NCI-H2029 (cell line): ENCODE data around the gene TPK1.
"Not testable (repeated sequence)": the region's sequence is repeated elsewhere in the genome, so short reads cannot be mapped to it uniquely, and the experiment has no call there.

ENCODE experiments used
- DNase-seq: peaks from one replicate; lab custom pipeline; 2025; lab: John Stamatoyannopoulos, UW

The TPK1 gene

GRCh38 chr7:144629598-144629997, 206.3 kb downstream of the TPK1 start:
- no peak for DNase-seq

DNA sequence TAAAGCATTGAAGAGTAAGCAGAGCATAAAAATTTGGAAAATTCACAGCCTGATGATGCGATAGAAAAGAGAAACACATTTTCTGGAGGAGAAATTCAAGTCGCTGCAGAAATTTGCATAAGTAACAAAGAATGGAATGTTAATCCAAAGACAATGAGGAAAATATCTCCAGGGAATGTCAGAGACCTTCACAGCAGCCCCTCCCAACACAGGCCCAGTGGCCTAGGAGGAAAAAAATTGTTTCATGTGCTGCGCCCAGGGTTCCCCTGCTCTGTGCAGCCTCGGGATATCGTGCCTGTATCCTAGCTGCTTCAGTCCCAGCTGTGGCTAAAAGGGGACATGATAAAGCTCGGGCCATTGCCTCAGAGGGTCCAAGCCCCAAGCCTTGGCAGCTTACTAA, 206.8 kb downstream of the TPK1 start:
- no peak for DNase-seq

DNA sequence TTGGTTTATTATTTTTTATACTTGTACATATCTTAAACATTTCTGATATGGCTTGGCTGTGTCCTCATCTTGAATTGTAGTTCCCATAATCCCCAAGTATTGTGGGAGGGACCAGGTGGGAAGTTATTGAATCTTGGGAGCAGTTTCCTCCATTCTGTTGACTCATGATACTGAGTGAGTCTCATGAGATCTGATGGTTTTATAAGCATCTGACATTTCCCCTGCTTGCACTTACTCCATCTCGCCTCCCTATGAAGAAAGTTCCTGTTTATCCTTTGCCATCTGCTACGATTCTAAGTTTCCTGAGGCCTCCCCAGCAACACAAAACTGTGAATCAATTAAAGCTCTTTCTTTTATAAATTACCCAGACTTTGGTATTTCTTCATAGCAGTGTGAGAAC, 207.7 kb downstream of the TPK1 start:
- no peak for DNase-seq

DNA sequence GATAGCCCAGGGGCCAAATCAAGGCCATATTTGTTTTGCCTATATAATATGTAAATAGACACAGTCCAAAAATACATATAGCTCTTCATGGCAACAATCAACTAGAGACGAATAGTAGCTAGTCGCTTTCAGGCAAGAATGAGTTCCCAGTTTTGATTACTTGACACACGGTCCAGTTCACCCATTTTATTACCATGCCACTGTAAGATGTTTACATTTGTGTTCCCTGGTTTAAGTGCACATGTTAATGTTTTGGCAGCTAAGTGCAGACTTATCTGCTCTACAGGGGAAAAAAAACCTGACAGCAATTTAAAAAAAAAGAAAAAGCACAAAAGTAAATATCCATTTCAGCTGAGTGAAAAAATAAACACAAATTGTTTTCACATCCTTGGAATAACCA, 213.1 kb downstream of the TPK1 start:
- DNase-seq = no peak

- no peak for DNase-seq
Observed at GRCh38 chr7:144606261-144606660, 229.6 kb downstream of the TPK1 start.

- no peak for DNase-seq
Observed at GRCh38 chr7:144596953-144597352, 238.9 kb downstream of the TPK1 start.

GRCh38 chr7:144594580-144594979, 241.3 kb downstream of the TPK1 start:
- DNase-seq = no peak

GRCh38 chr7:144588559-144589051, 247.2 kb downstream of the TPK1 start:
- DNase-seq = no peak

- no peak for DNase-seq
Observed at GRCh38 chr7:144587701-144588100, 248.2 kb downstream of the TPK1 start.

GRCh38 chr7:144584726-144585125, 251.1 kb downstream of the TPK1 start:
- no peak for DNase-seq

DNA sequence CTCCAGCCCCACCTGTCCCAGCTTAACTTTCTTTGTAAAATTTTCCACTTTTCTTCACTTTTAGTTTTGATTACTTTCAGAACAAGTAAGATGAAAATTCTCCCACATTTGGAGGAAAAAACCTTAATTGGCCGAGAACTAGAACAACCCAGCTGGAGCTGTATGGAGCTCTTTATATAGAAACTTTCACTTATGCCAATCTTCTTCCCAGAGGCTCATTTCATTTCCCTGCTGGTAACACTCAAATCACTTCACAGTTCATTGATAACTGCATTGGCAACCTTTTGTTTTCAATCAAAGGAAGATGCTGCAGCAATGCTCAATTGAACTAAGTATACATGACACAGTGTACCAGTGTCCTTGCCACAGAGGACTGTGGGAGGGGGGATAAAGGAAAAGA, 256.2 kb downstream of the TPK1 start:
- no peak for DNase-seq

- DNase-seq = no peak
Observed at GRCh38 chr7:144575456-144575855, 260.4 kb downstream of the TPK1 start.

DNA sequence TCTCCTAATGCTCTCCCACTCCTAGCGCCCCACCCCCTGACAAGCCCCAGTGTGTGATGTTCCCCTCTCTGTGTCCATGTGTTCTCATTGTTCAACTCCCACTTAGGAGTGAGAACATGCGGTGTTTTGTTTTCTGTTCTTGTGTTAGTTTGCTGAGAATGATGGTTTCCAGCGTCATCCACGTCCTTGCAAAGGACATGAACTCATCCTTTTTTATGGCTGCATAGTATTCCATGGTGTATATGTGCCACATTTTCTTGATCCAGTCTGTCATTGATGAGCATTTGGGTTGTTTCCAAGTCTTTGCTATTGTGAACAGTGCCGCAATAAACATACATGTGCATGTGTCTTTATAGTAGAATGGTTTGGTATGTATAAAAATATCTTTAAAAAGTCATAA, 261.1 kb downstream of the TPK1 start:
- DNase-seq = not testable (repeated sequence)

- no peak for DNase-seq
Observed at GRCh38 chr7:144568233-144568632, 267.6 kb downstream of the TPK1 start.

GRCh38 chr7:144565586-144565985, 270.3 kb downstream of the TPK1 start:
- DNase-seq = no peak

- no peak for DNase-seq
Observed at GRCh38 chr7:144549861-144550260, 286.0 kb downstream of the TPK1 start.

- DNase-seq = no peak
Observed at GRCh38 chr7:144548556-144548955, 287.3 kb downstream of the TPK1 start.

GRCh38 chr7:144547888-144548287, 288.0 kb downstream of the TPK1 start:
- DNase-seq = no peak

GRCh38 chr7:144546782-144547181, 289.1 kb downstream of the TPK1 start:
- DNase-seq = no peak

DNA sequence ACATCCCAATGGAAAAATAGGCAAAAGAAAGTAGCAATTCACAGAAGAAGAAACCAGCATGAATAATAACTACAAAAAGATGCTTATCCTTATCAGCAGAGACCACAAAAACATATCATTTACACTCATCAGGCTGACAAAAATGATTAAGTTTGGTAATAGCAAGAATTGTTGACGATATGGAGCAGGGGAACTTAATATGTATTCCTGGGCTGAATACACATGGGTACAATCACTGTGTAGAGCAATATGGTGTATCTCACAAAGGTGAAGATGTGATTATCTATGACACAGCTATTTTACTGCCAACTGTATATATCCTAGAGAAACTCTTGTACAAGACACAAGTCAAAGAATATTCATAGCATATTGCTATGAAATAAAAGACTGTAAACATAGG, 290.5 kb downstream of the TPK1 start:
- no peak for DNase-seq

DNA sequence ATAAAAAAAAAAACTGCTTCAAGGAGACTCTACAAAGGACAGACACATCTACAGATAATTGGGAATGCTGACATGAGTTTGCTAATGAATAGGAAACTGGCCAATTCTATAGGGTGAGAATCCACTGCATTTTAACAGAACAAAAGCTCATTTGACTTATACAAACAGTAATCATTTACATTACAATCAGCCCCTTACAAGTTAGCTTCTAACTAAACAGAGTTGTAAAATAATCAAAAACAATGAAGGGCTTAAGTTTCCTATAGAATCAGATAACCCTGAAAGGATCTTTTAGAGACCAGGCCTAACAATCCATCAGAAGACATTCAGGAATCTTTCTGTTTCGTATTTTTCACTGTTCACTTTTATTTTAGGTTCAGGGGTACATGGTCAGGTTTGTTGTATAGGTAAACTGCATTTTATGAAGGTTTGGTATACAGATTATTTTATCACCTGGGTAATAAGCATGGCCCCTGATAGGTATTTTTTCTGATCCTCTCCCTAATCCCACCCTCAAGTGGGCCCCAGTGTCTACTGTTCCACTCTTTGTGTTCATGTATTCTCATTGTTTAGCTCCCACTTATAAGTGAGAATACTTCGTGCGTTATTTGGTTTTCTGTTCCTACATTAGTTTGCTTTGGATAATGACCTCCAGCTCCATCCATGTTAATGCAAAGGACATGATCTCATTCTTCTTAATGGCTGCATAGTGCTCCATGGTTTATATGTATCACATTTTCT, 301.0 kb downstream of the TPK1 start:
- DNase-seq = no peak

DNA sequence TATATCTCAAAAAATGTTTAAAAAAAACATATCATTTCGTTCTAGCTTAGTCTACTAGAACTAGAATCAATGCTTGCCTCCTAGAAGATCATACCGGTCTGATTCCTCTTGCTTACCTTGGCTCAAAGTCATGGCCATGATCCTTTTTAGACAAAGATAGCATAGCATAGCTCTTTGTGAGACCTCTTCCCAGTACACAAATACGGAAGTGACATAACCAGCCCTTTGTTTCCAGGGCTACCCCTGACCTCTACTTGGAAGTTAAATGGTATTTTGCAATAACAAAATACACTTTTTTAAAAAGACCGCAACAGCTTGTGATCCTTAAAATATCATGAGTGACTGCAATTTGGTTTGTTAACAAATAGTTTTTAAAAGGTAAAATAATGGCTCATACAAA, 301.7 kb downstream of the TPK1 start:
- DNase-seq = no peak

- DNase-seq = no peak
Observed at GRCh38 chr7:144531181-144531580, 304.7 kb downstream of the TPK1 start.

- DNase-seq = no peak
Observed at GRCh38 chr7:144529269-144529926, 306.5 kb downstream of the TPK1 start.
